SKM-1 (cell line): ENCODE data around the gene EML3.
"Not testable (repeated sequence)": the region's sequence is repeated elsewhere in the genome, so short reads cannot be mapped to it uniquely, and the experiment has no call there.

Experiments
- DNase-seq: peaks from one replicate; lab custom pipeline; 2025; ENCODE audit not compliant: unreplicated experiment; lab: John Stamatoyannopoulos, UW

The EML3 gene

DNA sequence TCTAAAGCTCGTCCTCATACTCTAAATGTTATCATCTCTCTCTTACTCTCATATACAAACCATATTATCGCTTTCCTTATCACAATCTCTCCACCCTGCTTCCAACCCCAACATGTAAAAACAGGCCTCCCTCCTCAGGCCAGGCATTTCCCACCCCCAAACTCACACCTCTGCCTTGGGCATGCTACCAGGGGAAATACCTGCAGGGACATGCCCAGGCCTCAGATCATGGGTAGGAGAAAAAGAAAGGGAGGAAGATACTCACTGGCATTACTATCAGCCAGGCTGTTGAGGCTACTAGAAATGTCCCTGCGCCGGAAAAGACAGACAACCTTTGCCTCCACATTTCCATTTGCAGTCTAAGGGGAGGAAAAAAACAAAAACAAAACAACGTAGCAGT is 12.7 kb downstream of the EML3 start:
- DNase-seq, result no peak

- DNase-seq, result peak; percentile 97
Observed at GRCh38 chr11:62599069-62599696, 13.4 kb downstream of the EML3 start.

GRCh38 chr11:62595124-62595523 is 17.5 kb downstream of the EML3 start:
- DNase-seq, result no peak

- peak; percentile 61 for DNase-seq
Observed at GRCh38 chr11:62593434-62594044, 19.0 kb downstream of the EML3 start.

- DNase-seq, result no peak
Observed at GRCh38 chr11:62592989-62593421, 19.6 kb downstream of the EML3 start.

- DNase-seq, result no peak
Observed at GRCh38 chr11:62592146-62592815, 20.3 kb downstream of the EML3 start.

DNA sequence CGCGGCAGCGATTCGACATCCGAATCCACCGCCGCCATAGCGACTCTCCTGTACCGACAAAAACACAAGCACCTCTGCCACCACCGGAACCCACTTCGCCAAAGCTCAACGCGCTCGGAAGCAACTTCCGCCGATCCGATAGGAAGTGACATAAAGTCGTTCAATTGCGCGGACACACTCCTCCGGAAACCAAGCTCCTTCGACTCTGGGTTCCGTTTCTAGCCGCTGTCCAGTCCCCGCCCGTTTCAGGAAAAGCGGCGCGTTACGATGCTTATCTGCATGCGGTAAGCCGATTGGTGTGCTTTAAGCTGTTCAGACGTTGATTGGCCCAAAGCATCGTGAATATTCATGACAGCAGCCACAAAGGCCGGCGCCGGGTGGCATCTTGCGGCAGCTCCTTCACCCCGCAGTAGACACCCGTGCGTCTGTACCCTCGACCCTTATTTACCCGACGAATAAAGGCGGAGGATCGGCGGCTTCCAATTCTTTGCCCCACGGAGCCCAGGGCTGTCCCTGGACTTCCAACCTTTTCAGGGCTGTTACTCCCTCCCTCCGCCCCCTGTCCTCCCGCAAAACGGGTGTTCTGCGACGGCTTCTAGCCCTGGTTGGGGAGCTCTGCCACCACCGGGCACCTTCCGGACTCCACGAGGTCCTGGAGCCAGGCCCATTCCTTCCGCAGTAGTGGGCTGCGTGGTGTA is 21.0 kb downstream of the EML3 start, which contains the start of gene TUT1:
Gene TUT1 (minus strand): TSS at position 76 of the 698 bp plus-strand sequence. CDS start 38 bp downstream, at position 38.
- DNase-seq, result peak; percentile 99

GRCh38 chr11:62588966-62589637 is 23.5 kb downstream of the EML3 start:
- no peak for DNase-seq

DNA sequence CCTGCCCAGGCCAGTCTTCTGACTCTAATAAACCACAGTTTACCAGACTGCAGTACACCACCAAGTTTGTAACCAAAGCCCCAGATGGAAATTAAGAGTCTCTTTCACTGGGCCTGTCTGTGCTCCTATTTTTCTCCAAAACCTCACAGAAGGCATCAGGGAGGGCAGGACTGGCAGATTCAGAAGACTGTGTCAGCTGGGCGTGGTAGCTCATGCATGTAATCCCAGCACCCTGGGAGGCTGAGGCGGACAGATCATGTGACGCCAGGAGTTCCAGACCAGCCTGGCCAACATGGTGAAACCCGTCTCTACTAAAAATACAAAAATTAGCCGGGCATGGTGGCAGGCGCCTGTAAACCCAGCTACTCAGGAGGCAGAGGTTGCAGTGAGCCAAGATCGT is 27.2 kb downstream of the EML3 start:
- DNase-seq, result not testable (repeated sequence)

- not testable (repeated sequence) for DNase-seq
Observed at GRCh38 chr11:62581735-62582134, 30.8 kb downstream of the EML3 start.

DNA sequence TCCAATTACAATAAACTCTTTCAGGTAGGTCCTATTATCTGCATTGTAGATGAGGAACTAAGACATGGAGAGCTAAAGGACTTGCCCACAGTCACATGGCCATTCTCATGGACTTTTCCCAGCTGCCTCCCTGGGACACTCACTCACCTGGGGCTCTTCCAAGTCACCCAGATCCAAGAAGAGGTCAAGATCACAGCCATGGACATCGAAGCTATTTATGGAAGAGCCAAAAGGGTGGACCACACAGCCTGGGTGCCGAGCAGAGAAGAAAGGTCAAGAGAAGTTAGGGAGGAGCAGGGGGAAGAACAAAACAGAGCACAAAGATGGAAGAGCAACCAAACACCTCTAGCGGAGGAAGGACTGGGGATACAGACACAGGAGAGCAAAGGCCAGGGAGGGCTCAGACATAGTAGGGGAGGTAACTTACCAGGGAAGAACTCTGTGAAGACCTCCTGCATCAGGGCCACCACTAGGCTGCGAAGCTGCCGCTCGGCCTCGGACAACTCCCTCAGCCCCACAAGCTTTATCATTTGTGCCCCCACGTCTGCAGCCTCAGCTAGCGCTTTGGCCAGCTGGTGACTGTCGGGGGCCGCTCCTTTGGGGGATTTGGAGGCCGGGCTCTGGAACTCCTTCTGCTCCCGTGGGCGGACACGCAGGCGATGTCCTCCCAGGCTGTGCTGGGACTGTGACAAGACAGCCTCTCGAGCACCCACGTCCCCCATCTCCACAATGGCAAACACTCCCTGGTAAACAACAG is 31.4 kb downstream of the EML3 start:
- DNase-seq, result no peak

DNA sequence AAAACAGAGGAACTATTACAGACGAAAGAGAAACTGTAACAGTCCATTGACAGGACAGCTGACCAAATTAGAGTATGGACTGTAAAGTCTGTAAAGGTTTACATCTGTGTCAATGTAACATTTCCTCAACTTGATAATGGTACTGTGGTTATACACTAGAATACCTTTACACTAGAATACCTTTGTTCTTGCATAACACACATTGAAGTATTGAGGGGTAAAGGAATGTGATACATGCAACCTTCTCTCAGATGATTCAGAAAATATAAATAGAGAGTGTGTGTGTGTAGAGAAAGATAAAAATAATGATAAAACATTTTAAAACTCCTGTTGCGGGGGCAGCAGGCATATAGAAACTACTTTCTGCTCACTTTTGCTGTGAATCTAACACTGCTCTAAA is 33.3 kb downstream of the EML3 start:
- DNase-seq, result no peak

- DNase-seq, result no peak
Observed at GRCh38 chr11:62578541-62578940, 34.0 kb downstream of the EML3 start.

GRCh38 chr11:62577046-62577714 is 35.4 kb downstream of the EML3 start:
- no peak for DNase-seq

DNA sequence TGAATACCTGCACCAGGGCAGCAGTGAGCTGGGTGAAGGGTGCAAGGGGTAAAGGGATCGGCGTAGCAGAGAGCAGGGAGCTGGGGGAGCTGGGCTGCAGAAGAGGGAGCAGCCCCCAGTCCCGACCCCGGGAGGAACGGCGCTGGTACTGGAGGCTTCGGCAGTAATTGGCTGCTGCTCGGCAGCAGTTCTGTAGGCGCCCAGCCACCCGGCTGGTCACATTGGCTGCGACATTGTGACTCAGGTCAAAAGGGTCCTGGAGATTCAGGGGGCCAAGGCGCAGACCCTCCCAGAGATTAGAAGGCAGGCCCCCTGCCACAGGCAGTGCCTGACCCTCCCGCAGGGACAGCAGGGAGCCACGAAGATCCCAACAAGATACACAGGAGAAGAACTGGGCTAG is 36.7 kb downstream of the EML3 start:
- DNase-seq, result no peak

DNA sequence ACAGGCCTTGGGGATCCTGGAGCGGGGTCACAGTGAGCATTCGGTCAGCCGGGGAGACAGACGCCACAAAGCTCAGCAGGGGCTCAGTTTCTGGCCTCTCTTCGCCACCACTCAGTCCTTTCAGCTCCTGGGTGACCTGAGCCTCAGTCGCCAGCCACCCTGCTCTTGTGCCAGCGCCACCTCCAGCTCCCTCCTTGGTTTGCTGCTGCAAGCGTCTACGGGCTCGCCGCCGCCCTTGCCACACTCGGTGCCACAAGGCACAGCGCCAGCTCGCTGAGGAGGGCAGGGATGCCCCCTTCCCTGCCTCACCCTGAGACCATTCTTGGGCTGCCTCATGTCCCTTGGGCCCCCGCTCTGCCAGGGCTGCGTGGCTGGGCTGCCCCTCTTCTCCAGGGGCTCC is 37.4 kb downstream of the EML3 start:
- no peak for DNase-seq

GRCh38 chr11:62574363-62575071 is 38.1 kb downstream of the EML3 start:
- no peak for DNase-seq

- DNase-seq, result peak; percentile 99
Observed at GRCh38 chr11:62573592-62574362, 38.8 kb downstream of the EML3 start, which contains the start of gene EEF1G. Gene EEF1G (minus strand): TSS chr11:62573891. CDS start chr11:62573842, 49 bp downstream.
